SU-DHL-6 (cell line): Measurements from ENCODE around the gene SETD1B.

Experiments
- CTCF ChIP-seq: fragments of 200-600 bp; sonication (generic); IDR thresholded peaks from one replicate; pipeline ENCODE4 v1.5.1; 2017; ENCODE audit warnings: antibody characterized with exemption, mild to moderate bottlenecking, low read length, moderate library complexity; ENCODE audit not compliant: insufficient read depth, poor library complexity, severe bottlenecking
- EZH2phosphoT487 ChIP-seq: fragments of 200-600 bp; sonication (generic), shearing (Covaris generic); conservative IDR thresholded peaks from 2 replicates; pipeline ENCODE4 v1.6.1; 2018; ENCODE audit warnings: mild to moderate bottlenecking, antibody characterized with exemption, low read length, moderate library complexity, mixed read lengths

- TF ChIP-seq CTCF = no peak
- no peak for TF ChIP-seq EZH2phosphoT487
Observed at GRCh38 chr12:121754836-121755235, 49.0 kb upstream of the SETD1B start.
